ENCODE data around the gene SLCO2A1.

The SLCO2A1 gene

DNA sequence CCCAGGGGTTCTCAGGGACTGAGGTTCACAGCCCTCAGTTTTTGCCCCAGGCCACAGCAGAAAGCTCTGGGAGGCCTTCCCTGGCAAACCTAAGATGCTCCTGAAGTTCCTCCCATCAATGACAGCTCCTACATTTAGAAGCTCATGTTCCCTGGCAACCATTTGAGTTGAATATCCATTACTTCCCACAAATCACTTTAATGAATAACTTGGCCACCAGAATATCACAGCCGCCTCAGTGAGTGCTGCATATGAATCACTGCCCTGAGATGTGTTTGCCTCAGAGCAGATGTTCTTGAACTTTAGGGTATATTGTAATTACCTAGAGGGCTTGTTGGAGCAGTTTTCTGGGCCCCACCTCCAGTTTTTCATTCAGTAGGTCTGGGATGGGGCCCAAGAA, 27.4 kb downstream of the SLCO2A1 start:
- H3K4me3 ChIP-seq (ENCODE audit: low read depth, low read length), result no peak overlapping the region
- no peak for TF ChIP-seq CTCF (IDR thresholded peaks at IDR 0.05; ENCODE audit: insufficient read depth, low read depth, low read length, missing control alignments)
- DNase-seq (ENCODE audit: low read depth), result no peak

DNA sequence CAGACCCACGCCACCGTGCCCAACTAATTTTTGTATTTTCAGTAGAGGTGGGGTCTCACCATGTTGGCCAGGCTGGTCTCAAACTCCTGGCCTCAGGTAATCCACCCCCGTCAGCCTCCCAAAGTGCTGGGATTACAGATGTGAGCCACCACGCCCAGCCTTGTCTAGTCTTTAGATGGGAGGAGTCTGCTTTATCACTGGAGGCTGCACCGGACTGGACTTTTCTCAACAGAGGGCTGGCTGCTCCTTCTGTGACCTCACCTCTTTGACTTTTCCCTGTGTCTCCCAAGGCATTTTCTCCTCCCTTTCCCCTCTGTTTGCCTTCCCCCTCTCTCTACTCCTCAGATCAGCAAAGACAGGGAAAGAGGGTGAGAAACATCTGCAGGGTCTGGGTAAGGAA, 28.5 kb downstream of the SLCO2A1 start:
- H3K4me3 ChIP-seq (ENCODE audit: low read depth, low read length), result no peak overlapping the region
- DNase-seq (ENCODE audit: low read depth), result no peak
- TF ChIP-seq CTCF (IDR thresholded peaks at IDR 0.05; ENCODE audit: insufficient read depth, low read depth, low read length, missing control alignments), result no peak

- H3K4me3 ChIP-seq (ENCODE audit: low read depth, low read length), result no peak overlapping the region
- DNase-seq (ENCODE audit: low read depth), result no peak
- TF ChIP-seq CTCF (IDR thresholded peaks at IDR 0.05; ENCODE audit: insufficient read depth, low read depth, low read length, missing control alignments), result no peak
Measured at GRCh38 chr3:133999891-134000685, 29.6 kb downstream of the SLCO2A1 start.

DNA sequence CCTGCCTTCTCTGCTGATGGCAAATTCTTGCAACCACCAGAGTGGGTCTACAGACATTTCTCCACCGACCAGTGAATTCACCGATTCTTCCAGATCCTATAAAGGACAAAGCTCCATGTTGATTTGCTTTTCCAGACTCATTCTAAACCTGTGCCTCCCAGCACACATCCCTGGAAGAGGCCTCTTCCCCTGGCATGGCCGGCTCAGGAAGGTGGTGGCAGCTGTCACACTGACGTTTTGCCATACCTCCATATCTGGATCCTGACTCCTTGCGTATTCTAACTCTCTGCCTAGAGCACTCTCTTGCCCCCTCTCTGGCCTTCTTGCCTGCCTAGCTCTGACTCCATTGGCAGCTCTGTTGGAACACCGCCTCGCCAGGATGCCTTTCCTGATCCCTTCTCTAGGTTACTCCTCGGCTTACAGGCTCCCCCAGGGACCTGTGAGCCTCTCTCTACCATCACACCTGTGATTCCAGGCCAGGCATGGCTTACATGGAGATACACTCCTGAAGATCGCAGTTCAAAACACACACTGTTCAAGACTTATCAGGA, 31.0 kb downstream of the SLCO2A1 start:
- TF ChIP-seq CTCF (IDR thresholded peaks at IDR 0.05; ENCODE audit: insufficient read depth, low read depth, low read length, missing control alignments), result no peak
- H3K4me3 ChIP-seq (ENCODE audit: low read depth, low read length), result no peak overlapping the region
- no peak for DNase-seq (ENCODE audit: low read depth)

DNA sequence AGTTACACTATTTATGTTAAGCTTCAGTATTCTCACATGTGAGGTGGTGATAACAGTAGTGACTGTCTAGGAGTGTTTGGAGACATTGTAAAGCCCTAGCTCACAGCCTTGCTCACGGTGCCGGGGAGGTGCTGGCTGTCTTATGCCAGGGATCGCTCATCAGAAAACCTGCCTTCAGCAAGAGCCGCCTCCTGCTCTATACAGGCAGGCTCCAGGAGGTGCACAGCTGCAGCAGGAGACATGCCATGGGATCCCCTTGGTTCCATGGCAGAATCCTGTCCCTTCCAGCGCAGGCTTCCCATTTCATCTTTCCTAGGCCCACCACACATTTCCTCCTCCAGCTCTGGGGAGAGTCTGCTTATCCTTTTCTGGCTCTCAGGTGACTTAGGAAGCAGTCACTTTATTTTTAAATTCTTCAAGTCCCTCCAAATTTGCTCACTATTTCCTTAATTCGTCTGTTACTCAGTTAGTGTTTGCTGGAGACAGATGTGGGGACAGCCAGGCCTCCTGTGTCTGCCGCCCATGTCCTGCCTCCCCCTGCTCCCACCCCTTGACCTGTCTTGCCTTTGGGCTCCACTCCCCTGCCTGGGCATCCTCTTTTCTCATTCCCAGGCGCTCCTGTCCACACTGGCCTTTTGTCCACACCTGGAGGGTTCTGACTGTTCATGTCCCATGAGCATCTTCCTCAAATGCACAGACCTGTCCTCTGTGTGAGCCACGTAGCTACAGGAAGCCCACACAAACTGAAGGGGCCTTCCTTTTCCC, 31.7 kb downstream of the SLCO2A1 start:
- TF ChIP-seq CTCF (IDR thresholded peaks at IDR 0.05; ENCODE audit: insufficient read depth, low read depth, low read length, missing control alignments), result no peak
- no peak overlapping the region for H3K4me3 ChIP-seq (ENCODE audit: low read depth, low read length)
- DNase-seq (ENCODE audit: low read depth), result no peak

- no peak for DNase-seq (ENCODE audit: low read depth)
- no peak overlapping the region for H3K4me3 ChIP-seq (ENCODE audit: low read depth, low read length)
- TF ChIP-seq CTCF (IDR thresholded peaks at IDR 0.05; ENCODE audit: insufficient read depth, low read depth, low read length, missing control alignments), result no peak
Measured at GRCh38 chr3:133996996-133997395, 32.7 kb downstream of the SLCO2A1 start.
